GM18517 (cell line): ENCODE measurements around the gene HERC2.
A peak's percentile ranks its signal among the peaks of the same experiment; 100 is the strongest.
"Not testable (repeated sequence)": the region's sequence is repeated elsewhere in the genome, so short reads cannot be mapped to it uniquely, and the experiment has no call there.

Experiments
- ATAC-seq: cut with Tn5 transposase; IDR thresholded peaks from one replicate; pipeline ENCODE4 v1.9.1; 2021; ENCODE audit warnings: mild to moderate bottlenecking, moderate library complexity; ENCODE audit not compliant: unreplicated experiment

The HERC2 gene

GRCh38 chr15:28322129-28322588 lies at the start of gene HERC2:
Gene HERC2 (minus strand): TSS chr15:28322179. CDS start chr15:28321433, 746 bp downstream.
- ATAC-seq = not testable (repeated sequence)

- ATAC-seq = not testable (repeated sequence)
Measured at GRCh38 chr15:28365502-28365901, 43.5 kb upstream of the HERC2 start.

- ATAC-seq = not testable (repeated sequence)
Measured at GRCh38 chr15:28357984-28358383, 36.0 kb upstream of the HERC2 start, which contains the start of gene GOLGA6L24. Gene GOLGA6L24 (minus strand): TSS chr15:28358084. CDS start chr15:28358023, 61 bp downstream.

GRCh38 chr15:28321358-28322078 lies 461 bp downstream of the HERC2 start:
- not testable (repeated sequence) for ATAC-seq

- not testable (repeated sequence) for ATAC-seq
Measured at GRCh38 chr15:28319725-28320124, 2.3 kb downstream of the HERC2 start.

- not testable (repeated sequence) for ATAC-seq
Measured at GRCh38 chr15:28318828-28319227, 3.2 kb downstream of the HERC2 start.

GRCh38 chr15:28318122-28318521 lies 3.9 kb downstream of the HERC2 start:
- not testable (repeated sequence) for ATAC-seq

- not testable (repeated sequence) for ATAC-seq
Measured at GRCh38 chr15:28316958-28317357, 5.0 kb downstream of the HERC2 start.

- ATAC-seq = not testable (repeated sequence)
Measured at GRCh38 chr15:28310454-28310853, 11.5 kb downstream of the HERC2 start.

- not testable (repeated sequence) for ATAC-seq
Measured at GRCh38 chr15:28308718-28309117, 13.3 kb downstream of the HERC2 start.

GRCh38 chr15:28305700-28306099 lies 16.3 kb downstream of the HERC2 start:
- ATAC-seq = not testable (repeated sequence)

- ATAC-seq = not testable (repeated sequence)
Measured at GRCh38 chr15:28297434-28297833, 24.5 kb downstream of the HERC2 start.

GRCh38 chr15:28296814-28297213 lies 25.2 kb downstream of the HERC2 start:
- not testable (repeated sequence) for ATAC-seq

GRCh38 chr15:28295009-28295563 lies 26.9 kb downstream of the HERC2 start:
- ATAC-seq = not testable (repeated sequence)

- not testable (repeated sequence) for ATAC-seq
Measured at GRCh38 chr15:28294560-28294959, 27.4 kb downstream of the HERC2 start.

GRCh38 chr15:28289694-28290463 lies 32.1 kb downstream of the HERC2 start:
- no peak for ATAC-seq

GRCh38 chr15:28288830-28289693 lies 32.9 kb downstream of the HERC2 start:
- peak; percentile 63 for ATAC-seq

- ATAC-seq = not testable (repeated sequence)
Measured at GRCh38 chr15:28286659-28287058, 35.3 kb downstream of the HERC2 start.

GRCh38 chr15:28286031-28286430 lies 35.9 kb downstream of the HERC2 start:
- no peak for ATAC-seq

GRCh38 chr15:28281876-28282275 lies 40.1 kb downstream of the HERC2 start:
- ATAC-seq = no peak
